ENCODE data around the gene TLDC2.
"Not testable (repeated sequence)": the region's sequence is repeated elsewhere in the genome, so short reads cannot be mapped to it uniquely, and the experiment has no call there.

The TLDC2 gene

DNA sequence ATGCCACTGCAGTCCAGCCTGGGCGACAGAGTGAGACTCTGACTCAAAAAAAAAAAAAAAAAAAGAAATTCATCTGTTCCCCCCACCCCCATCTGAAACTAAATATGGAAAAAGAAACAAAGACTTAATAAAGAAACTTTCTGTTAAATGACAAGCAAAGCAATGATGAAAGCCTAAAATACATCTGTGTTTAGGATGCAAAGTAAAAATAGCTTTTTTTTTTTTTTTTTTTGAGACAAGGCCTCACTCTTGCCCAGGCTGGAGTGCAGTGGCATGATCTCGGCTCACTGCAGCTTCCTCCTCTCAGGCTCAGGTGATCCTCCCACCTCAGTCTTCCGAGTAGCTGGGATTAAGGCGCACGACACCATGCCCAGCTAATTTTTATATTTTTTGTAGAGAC, 845 bp upstream of the TLDC2 start:
- not testable (repeated sequence) for H3K4me1 ChIP-seq (ENCODE audit: control insufficient read depth in 1 of 2, insufficient read depth in 2 of 2, low read length in 2 of 2); H3K27ac ChIP-seq (ENCODE audit: low read length); H3K4me3 ChIP-seq (ENCODE audit: low read depth in 1 of 2, low read length in 2 of 2); H3K27me3 ChIP-seq (ENCODE audit: low read depth, low read length); H3K9me3 ChIP-seq (ENCODE audit: control insufficient read depth in 1 of 2, low read length in 2 of 2); H3K36me3 ChIP-seq (ENCODE audit: control insufficient read depth in 1 of 2, insufficient read depth in 2 of 2, low read length in 2 of 2)

DNA sequence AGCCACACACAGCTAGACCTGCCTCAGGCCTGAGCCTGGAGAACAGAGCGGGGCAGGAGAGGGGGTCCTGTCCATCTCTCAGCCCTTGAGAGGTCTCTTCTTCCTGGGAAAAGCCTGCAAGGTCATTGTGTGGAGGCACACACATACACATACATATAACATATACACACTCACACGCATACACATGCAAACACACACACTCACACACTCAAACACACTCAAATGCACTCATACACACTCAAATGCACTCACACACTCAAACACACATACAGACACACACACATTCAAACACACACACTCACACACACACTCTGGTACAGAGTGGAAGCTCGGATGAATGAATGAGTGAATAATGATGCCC, 515 bp downstream of the TLDC2 start:
- H3K27ac ChIP-seq (ENCODE audit: low read length) = peak overlapping the region; percentile 40
- no peaks in the 10 kb centered on the region for H3K4me1 ChIP-seq (ENCODE audit: control insufficient read depth in 1 of 2, insufficient read depth in 2 of 2, low read length in 2 of 2)
- peak overlapping the region in 1 of 2 donors; percentile 7 for H3K4me3 ChIP-seq (ENCODE audit: low read depth in 1 of 2, low read length in 2 of 2)
- H3K9me3 ChIP-seq (ENCODE audit: control insufficient read depth in 1 of 2, low read length in 2 of 2) = no peaks in the 10 kb centered on the region
- no peaks in the 10 kb centered on the region for H3K27me3 ChIP-seq (ENCODE audit: low read depth, low read length)
- H3K36me3 ChIP-seq (ENCODE audit: control insufficient read depth in 1 of 2, insufficient read depth in 2 of 2, low read length in 2 of 2) = no peaks in the 10 kb centered on the region

DNA sequence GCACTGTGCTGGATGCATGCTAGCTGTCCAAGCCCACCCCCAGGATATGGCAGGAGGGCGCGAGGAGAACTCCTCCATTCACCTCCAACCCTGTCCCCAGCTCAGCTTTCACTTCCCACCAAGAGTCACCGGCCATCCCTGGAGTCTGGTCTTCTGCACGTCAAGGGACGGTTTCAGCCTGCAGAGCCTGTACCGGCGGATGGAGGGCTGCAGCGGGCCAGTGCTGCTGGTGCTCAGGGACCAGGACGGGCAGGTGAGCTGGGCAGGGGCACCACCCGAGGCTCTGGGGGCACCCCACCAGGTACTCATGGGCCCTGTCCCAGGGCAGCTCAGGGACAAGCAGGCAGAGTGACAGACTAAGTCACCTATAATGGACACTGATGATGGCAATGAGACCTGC, 3.0 kb downstream of the TLDC2 start:
- H3K4me1 ChIP-seq (ENCODE audit: control insufficient read depth in 1 of 2, insufficient read depth in 2 of 2, low read length in 2 of 2) = no peaks in the 10 kb centered on the region
- H3K27me3 ChIP-seq (ENCODE audit: low read depth, low read length) = no peaks in the 10 kb centered on the region
- no peaks in the 10 kb centered on the region for H3K36me3 ChIP-seq (ENCODE audit: control insufficient read depth in 1 of 2, insufficient read depth in 2 of 2, low read length in 2 of 2)
- no peak overlapping the region for H3K27ac ChIP-seq (ENCODE audit: low read length)
- no peak overlapping the region for H3K4me3 ChIP-seq (ENCODE audit: low read depth in 1 of 2, low read length in 2 of 2)
- no peaks in the 10 kb centered on the region for H3K9me3 ChIP-seq (ENCODE audit: control insufficient read depth in 1 of 2, low read length in 2 of 2)

DNA sequence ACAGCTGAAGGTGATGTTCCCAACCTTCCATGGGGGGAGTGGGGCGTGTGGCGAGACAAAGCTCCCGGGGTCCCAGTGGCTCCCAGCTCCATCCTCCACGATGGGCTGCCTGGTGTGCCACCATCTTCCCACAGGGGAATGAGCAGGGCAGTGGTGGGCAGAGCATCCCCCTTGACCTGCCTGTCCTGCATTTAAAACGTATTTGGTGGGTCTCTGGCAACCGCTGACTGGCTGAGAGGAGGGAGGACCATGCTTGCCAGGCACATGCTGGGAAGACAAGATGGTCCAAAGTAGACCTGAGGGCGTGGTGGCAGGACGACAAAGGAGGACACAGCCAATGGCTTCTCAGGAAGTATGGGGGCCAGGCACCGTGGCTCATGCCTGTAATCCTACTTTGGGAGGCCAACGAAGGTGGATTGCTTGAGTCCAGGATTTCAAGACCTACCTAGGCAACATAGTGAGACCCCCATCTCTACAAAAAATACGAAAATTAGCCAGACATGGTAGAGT, 4.9 kb downstream of the TLDC2 start:
- H3K27ac ChIP-seq (ENCODE audit: low read length) = no peak overlapping the region
- H3K4me1 ChIP-seq (ENCODE audit: control insufficient read depth in 1 of 2, insufficient read depth in 2 of 2, low read length in 2 of 2) = no peaks in the 10 kb centered on the region
- no peaks in the 10 kb centered on the region for H3K9me3 ChIP-seq (ENCODE audit: control insufficient read depth in 1 of 2, low read length in 2 of 2)
- H3K4me3 ChIP-seq (ENCODE audit: low read depth in 1 of 2, low read length in 2 of 2) = no peak overlapping the region
- H3K36me3 ChIP-seq (ENCODE audit: control insufficient read depth in 1 of 2, insufficient read depth in 2 of 2, low read length in 2 of 2) = no peaks in the 10 kb centered on the region
- no peaks in the 10 kb centered on the region for H3K27me3 ChIP-seq (ENCODE audit: low read depth, low read length)

DNA sequence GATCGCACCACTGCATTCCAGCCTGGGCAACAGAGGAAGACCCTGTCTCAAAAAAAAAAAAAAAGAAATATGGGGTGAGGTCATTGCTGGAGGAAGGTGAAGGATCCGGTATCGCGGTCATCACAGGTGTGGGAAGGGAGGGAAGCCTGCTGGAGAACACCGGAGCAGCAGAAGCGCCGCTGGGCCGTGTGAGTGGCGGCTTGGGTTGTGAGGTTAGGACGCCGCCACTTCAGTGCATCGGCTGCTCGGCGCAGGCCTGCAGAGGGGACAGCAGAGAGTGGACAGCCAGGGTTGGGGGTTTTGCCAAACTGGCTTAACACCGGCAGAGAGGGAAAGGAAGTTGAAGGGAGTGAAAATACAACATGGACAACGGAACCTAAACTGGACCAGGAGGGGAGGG, 5.4 kb downstream of the TLDC2 start:
- Histone ChIP-seq H3K4me3 (ENCODE audit: low read depth in 1 of 2, low read length in 2 of 2) (no peak overlapping the region), H3K9me3 (ENCODE audit: control insufficient read depth in 1 of 2, low read length in 2 of 2) (no peaks in the 10 kb centered on the region)

DNA sequence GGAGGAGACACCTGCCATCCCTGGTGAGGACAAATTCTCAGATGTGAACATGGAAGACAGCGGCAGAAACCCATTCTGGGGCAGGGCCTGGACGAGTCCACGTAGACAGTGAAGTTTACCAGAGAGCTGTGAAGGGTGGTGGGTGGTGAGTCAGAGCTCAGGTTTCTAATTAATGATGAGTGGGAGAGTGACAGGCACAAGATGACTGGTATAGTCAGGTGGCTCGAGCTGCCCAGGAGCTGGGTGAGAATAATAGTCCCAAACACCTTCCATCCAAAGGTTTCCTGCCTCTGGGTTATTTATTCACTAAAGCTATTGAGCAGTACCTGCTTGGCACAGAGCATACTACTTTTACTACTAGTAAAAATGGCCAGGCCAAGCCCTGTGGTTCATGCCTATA, 6.0 kb downstream of the TLDC2 start:
- Histone ChIP-seq H3K36me3 (ENCODE audit: control insufficient read depth in 1 of 2, insufficient read depth in 2 of 2, low read length in 2 of 2) (no peaks in the 10 kb centered on the region), H3K4me3 (ENCODE audit: low read depth in 1 of 2, low read length in 2 of 2) (no peak overlapping the region), H3K27me3 (ENCODE audit: low read depth, low read length) (no peaks in the 10 kb centered on the region), H3K27ac (ENCODE audit: low read length) (no peak overlapping the region), H3K9me3 (ENCODE audit: control insufficient read depth in 1 of 2, low read length in 2 of 2) (no peaks in the 10 kb centered on the region), H3K4me1 (ENCODE audit: control insufficient read depth in 1 of 2, insufficient read depth in 2 of 2, low read length in 2 of 2) (no peaks in the 10 kb centered on the region)

More for the DNA sequence above, 5.4 kb downstream of the TLDC2 start:
- no peaks in the 10 kb centered on the region for H3K27me3 ChIP-seq (ENCODE audit: low read depth, low read length)
- no peaks in the 10 kb centered on the region for H3K4me1 ChIP-seq (ENCODE audit: control insufficient read depth in 1 of 2, insufficient read depth in 2 of 2, low read length in 2 of 2)
- no peak overlapping the region for H3K27ac ChIP-seq (ENCODE audit: low read length)
- H3K36me3 ChIP-seq (ENCODE audit: control insufficient read depth in 1 of 2, insufficient read depth in 2 of 2, low read length in 2 of 2) = no peaks in the 10 kb centered on the region

DNA sequence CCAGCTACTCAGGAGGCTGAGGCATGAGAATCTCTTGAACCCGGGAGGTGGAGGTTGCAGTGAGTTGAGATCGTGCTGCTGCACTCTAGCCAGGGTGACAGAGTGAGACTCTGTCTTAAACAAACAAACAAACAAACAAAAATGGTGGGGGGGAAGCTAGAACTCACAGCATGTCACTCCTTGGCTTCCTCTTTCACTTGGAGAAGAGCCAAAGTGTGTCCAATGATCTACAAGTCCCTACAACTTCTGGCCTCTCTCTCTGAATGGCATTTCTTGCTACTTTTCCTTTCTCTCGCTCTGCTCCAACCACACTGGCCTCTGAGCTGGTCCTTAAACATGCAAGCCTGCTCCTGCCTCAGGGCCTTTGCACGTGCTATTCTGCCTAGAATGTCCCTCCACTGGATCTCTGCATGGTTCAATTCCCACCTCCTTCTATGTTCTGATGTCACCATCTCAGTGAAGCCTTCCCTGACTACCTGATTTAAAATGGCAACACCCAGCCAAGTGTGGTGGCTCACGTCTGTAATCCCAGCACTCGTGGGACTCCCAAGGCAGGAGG, 8.1 kb downstream of the TLDC2 start:
- H3K4me3 ChIP-seq (ENCODE audit: low read depth in 1 of 2, low read length in 2 of 2) = no peak overlapping the region
- H3K27me3 ChIP-seq (ENCODE audit: low read depth, low read length) = no peaks in the 10 kb centered on the region
- peaks cover 0 to 2% of the 10 kb centered on the region in 2 donors for H3K36me3 ChIP-seq (ENCODE audit: control insufficient read depth in 1 of 2, insufficient read depth in 2 of 2, low read length in 2 of 2)
- no peak overlapping the region for H3K27ac ChIP-seq (ENCODE audit: low read length)
- peaks cover 0 to 7% of the 10 kb centered on the region in 2 donors for H3K4me1 ChIP-seq (ENCODE audit: control insufficient read depth in 1 of 2, insufficient read depth in 2 of 2, low read length in 2 of 2)
- H3K9me3 ChIP-seq (ENCODE audit: control insufficient read depth in 1 of 2, low read length in 2 of 2) = no peaks in the 10 kb centered on the region

DNA sequence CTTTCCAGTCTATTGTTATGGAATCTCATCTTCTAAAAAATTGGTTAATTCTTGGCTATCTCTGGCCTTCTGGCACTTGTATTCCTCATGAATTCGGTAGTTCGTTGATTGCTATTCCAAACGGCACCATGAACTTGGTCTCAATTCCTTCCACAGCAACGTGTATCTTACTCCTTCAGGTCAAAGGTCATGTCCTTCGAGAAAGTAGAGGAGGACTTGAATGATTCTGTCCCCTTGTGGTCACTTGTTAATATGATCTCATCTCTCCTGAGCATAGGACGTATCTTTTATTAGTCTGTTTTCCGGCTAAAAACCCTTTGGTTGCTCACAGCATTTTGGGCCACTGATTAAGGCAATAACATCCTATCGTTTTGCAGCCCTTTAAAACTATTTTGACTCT, 9.4 kb downstream of the TLDC2 start:
- peaks cover 4 to 7% of the 10 kb centered on the region in 2 donors for H3K36me3 ChIP-seq (ENCODE audit: control insufficient read depth in 1 of 2, insufficient read depth in 2 of 2, low read length in 2 of 2)
- H3K4me1 ChIP-seq (ENCODE audit: control insufficient read depth in 1 of 2, insufficient read depth in 2 of 2, low read length in 2 of 2) = peaks cover 0 to 7% of the 10 kb centered on the region in 2 donors
- H3K9me3 ChIP-seq (ENCODE audit: control insufficient read depth in 1 of 2, low read length in 2 of 2) = no peaks in the 10 kb centered on the region
- no peak overlapping the region for H3K4me3 ChIP-seq (ENCODE audit: low read depth in 1 of 2, low read length in 2 of 2)
- no peaks in the 10 kb centered on the region for H3K27me3 ChIP-seq (ENCODE audit: low read depth, low read length)
- no peak overlapping the region for H3K27ac ChIP-seq (ENCODE audit: low read length)

DNA sequence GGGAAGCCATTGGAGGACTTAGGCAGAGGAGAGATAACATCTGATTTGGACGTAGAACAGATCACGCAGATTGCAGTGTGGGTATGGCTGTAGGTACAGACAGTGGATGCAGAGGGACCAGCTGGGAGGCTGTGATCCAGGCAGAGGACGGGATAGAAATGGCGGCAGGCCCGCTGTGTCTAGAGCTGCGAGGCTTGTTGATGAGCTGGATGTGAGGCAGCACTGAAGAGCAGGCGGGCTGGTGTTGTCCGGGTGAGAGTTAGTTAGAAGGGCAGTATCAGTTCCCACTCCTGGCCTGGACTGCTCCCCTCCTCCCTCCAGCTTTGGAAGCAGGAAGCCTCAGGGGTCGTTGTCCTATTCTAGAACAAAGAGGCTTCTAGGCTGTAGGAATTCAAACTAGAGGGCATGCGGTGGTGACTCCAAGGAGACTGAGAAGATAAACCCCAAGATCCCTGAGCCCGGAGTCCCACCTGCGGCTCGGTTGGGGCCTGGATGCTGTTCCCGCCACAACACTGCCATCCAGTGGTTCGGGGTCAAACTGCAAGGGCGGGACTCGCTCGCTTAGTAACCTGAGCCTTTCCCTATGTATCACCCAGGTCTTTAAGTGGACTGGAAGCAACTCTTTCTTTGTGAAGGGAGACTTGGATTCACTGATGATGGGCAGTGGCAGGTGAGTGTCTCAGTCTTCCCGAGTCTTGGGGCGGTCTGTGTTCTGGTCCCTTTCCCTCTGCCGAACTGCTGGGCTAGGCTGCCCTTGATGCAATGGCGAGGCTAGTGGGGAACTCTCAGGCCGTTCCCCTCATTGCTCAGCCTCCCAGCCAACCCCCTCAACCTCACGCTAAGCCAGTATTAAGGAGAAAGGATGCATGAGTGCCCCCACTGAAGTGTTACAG, 11.2 kb downstream of the TLDC2 start:
- Histone ChIP-seq H3K9me3 (ENCODE audit: control insufficient read depth in 1 of 2, low read length in 2 of 2) (no peaks in the 10 kb centered on the region), H3K27ac (ENCODE audit: low read length) (no peak overlapping the region), H3K27me3 (ENCODE audit: low read depth, low read length) (no peaks in the 10 kb centered on the region), H3K4me3 (ENCODE audit: low read depth in 1 of 2, low read length in 2 of 2) (no peak overlapping the region), H3K4me1 (ENCODE audit: control insufficient read depth in 1 of 2, insufficient read depth in 2 of 2, low read length in 2 of 2) (peaks cover 0 to 7% of the 10 kb centered on the region in 2 donors), H3K36me3 (ENCODE audit: control insufficient read depth in 1 of 2, insufficient read depth in 2 of 2, low read length in 2 of 2) (peaks cover 19 to 20% of the 10 kb centered on the region in 2 donors)

DNA sequence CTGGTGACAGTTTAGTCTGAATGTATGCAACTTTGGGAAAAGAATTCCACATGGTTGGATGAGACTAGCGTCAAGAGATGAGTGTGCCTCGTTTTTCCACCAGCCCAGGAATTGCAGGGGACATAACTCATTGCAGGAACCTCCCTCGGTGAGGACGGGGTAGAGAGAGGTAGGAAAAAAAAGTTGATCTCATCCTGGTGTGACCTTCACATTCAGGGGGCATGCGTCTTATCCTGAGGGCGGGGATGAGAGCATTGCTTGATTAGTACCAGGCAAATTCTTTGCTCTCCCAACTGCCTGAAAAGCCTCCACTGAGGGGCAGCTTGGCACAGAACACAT, 11.8 kb downstream of the TLDC2 start:
- no peaks in the 10 kb centered on the region for H3K27me3 ChIP-seq (ENCODE audit: low read depth, low read length)
- no peaks in the 10 kb centered on the region for H3K9me3 ChIP-seq (ENCODE audit: control insufficient read depth in 1 of 2, low read length in 2 of 2)
- peaks cover 0 to 7% of the 10 kb centered on the region in 2 donors for H3K4me1 ChIP-seq (ENCODE audit: control insufficient read depth in 1 of 2, insufficient read depth in 2 of 2, low read length in 2 of 2)
- H3K27ac ChIP-seq (ENCODE audit: low read length) = no peak overlapping the region
- H3K36me3 ChIP-seq (ENCODE audit: control insufficient read depth in 1 of 2, insufficient read depth in 2 of 2, low read length in 2 of 2) = peaks cover 25% of the 10 kb centered on the region in 2 donors
- H3K4me3 ChIP-seq (ENCODE audit: low read depth in 1 of 2, low read length in 2 of 2) = no peak overlapping the region

DNA sequence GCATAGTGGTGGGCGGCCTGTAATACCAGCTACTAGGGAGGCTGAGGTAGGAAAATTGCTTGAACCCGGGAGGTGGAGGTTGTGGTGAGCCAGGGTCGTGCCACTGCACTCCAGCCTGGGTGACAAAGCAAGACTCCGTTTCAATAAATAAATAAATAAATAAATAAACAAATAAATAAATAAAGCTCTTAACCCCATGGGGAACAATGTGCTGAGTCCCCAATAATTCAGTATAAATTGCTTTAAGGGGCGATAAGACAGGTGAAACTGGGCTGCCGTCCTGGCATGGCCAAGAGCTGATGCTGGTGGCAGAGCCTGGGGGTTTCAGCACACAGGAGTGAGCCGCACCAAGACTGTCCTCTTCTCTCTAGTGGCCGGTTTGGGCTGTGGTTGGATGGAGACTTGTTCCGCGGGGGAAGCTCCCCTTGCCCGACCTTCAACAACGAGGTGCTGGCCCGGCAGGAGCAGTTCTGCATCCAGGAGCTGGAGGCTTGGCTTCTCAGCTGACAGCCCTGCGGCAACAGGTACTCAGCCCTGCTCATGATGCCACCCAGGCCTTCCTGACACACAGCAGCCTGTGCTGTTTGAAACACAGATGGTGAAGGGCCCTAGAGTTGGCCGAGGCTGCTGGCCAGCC, 13.1 kb downstream of the TLDC2 start:
- no peaks in the 10 kb centered on the region for H3K27me3 ChIP-seq (ENCODE audit: low read depth, low read length)
- peaks cover 36 to 38% of the 10 kb centered on the region in 2 donors for H3K36me3 ChIP-seq (ENCODE audit: control insufficient read depth in 1 of 2, insufficient read depth in 2 of 2, low read length in 2 of 2)
- no peak overlapping the region for H3K4me3 ChIP-seq (ENCODE audit: low read depth in 1 of 2, low read length in 2 of 2)
- H3K27ac ChIP-seq (ENCODE audit: low read length) = no peak overlapping the region
- peaks cover 0 to 7% of the 10 kb centered on the region in 2 donors for H3K4me1 ChIP-seq (ENCODE audit: control insufficient read depth in 1 of 2, insufficient read depth in 2 of 2, low read length in 2 of 2)
- H3K9me3 ChIP-seq (ENCODE audit: control insufficient read depth in 1 of 2, low read length in 2 of 2) = no peaks in the 10 kb centered on the region

Measured in muscle layer of duodenum (tissue), 2 donors.